Measurements from ENCODE around the gene ZGLP1.
"Not testable (repeated sequence)": the region's sequence is repeated elsewhere in the genome, so short reads cannot be mapped to it uniquely, and the experiment has no call there.

ZGLP1 gene

DNA sequence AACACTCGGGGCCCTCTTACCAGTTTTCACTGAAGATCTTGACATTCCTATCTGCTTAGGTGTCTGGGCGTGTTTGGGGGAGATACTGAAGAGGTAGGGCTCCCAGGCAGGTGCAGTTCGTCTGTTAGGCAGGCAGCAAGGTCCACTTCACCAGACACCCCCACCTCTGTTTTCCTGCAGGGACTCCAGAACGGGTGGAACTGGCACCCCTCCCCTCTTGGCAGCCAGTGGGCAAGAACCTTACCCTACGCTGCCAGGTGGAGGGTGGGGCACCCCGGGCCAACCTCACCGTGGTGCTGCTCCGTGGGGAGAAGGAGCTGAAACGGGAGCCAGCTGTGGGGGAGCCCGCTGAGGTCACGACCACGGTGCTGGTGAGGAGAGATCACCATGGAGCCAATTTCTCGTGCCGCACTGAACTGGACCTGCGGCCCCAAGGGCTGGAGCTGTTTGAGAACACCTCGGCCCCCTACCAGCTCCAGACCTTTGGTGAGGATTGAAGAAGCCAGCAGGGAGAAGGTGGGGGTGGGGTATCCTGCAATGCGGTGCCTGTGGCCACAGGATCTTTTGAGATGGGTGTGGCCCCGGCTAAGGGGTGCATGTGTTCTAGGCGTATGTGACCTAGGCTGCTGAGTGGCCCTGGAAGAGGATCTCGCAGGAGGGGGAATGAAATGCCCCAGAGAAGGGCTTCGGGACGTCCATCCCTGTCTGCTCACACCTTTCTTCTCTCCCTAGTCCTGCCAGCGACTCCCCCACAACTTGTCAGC lies 26.1 kb downstream of the ZGLP1 start:
- in situ Hi-C loops (cut with MboI; ENCODE audit: low sequenced_read_pairs) = no loop called here

DNA sequence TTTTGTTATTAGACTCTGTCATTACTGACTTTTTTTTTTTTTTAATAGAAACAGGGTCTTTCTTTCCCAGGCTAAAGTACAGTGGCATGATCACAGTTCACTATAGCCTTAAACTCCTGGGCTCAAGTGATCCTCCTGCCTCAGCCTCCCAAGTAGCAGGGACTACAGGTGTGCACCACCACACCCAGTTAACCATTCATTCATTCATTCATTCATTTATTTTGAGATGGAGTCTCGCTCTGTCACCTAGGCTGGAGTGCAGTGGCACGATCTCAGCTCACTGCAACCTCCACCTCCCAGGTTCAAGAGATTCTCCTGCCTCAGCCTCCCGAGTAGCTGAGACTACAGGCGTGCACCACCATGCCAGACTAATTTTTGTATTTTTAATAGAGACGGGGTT lies 27.6 kb downstream of the ZGLP1 start:
- in situ Hi-C loops (cut with MboI; ENCODE audit: low sequenced_read_pairs) = not testable (repeated sequence)

DNA sequence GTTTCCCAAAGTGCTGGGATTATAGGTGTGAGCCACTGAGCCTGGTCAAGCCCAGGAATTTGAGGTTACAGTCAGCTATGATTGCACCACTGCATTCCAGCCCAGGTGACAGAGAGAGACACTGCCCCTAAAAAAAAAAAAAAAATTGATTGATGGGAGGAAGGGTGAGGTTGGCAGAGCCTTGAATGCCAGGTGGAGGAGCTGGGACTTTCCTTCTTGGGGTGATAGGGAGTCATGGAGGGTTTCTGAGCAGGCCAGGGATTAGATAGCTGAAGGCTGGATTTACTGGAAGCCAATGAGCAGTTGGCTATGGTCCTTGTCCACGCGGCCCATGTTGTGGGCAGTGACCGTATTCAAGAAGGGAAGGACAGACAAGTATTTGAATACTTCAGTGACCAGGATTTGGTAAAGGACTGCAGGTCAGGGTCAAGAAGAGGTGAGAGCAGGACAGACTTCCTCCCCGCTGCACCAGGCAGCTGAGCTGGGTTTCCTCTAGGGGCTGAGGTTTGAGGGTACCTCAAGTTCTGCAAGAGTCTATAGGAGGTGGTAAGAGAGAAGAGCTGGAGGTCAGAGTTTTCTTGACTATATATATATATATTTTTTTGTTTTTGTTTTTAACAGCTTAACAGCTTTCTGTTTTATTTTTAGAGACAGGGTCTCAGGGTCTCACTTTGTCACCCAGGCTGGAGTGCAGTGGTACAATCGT lies 29.7 kb downstream of the ZGLP1 start:
- in situ Hi-C loops (cut with MboI; ENCODE audit: low sequenced_read_pairs) = no loop called here

DNA sequence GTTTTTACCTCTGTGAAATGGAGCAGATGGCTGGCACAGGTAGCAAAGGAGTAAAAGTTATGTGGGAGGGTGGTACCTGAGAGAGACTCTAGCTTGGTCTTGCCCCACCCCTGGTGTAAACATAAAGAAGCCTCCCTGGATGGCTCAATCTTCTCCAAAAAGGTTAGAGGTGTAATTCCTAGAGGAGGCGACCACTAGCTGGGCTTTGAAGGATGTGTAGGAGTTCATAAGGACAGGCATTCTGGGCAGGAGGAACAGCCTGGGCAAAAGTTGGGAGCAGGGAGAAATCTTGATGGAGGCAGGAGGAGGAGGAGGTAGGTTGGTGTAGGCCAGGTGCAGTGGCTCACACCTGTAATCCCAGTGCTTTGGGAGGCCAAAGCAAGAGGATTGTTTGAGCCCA lies 30.7 kb downstream of the ZGLP1 start:
- in situ Hi-C loops (cut with MboI; ENCODE audit: low sequenced_read_pairs) = no loop called here

DNA sequence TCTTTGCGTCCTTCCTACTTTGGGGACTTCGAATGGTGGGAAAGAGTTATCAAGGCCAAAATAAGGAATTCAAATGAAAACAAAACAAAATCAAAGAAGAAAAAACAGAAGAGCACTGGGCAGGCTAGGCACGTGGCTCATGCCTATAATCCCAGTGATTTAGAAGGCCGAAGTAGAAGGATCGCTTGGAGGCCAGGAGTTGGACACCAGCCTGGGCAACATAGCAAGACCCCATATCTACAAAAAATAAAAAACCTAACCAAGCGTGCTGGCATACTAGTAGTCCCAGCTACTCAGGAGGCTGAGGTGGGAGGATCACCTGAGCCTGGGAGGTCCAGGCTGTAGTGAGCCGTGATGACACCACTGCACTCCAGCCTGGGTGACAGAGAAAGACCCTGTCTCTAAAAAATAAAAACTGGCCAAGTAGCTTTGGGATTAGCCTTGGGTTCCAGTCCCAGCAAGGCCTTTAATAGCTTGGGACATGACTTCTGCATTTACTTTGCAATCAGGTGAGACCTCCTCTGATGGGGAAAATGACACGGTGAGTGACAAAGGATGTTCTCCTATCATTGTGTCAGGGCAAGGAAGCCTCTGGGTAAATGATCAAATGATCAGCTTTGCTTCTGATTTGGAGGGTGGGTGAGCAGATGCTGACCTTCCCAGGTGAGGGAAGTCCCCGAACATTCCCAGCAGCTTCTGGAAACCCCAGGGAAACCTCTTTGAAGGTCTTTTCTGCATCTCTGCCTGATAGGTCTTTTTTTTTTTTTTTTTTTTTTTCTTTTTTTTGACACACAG lies 31.6 kb downstream of the ZGLP1 start:
- in situ Hi-C loops (cut with MboI; ENCODE audit: low sequenced_read_pairs) = no loop called here

DNA sequence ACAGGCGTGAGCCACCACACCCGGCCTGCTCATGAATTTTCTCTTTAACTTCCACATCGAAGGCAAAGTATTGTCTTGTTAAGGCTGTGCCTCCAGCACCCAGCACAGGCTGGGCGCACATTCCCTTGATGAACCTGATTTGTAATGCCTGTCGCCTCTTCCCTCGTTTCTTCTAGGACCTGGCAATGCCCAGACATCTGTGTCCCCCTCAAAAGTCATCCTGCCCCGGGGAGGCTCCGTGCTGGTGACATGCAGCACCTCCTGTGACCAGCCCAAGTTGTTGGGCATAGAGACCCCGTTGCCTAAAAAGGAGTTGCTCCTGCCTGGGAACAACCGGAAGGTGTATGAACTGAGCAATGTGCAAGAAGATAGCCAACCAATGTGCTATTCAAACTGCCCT lies 35.0 kb downstream of the ZGLP1 start:
- in situ Hi-C loops (cut with MboI; ENCODE audit: low sequenced_read_pairs) = no loop called here

DNA sequence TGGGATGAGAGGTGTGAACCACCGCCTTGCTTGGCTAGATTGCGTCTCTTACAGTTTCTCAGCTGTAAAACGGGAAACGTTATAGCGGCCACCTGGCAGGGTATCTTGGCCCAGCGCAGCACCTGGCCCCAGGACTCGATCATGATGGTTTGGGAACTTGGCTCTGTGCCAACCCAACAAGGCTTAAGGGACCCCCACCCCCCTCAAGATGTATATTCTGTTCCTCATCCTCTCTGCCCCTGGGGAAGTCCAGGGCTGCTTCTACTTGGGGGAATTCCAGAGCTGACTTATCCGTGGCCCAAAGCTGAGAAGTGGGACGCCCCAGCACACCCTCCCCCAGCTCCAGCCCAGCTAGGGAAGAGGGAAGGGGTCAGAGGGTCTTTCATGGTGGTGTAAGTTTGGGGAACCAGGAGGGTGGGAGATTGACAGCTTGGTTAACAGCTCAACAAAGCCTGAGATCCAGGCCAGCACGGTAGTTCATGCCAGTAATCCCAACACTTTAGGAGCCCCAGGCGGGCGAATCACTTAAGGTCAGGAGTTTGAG lies 38.0 kb downstream of the ZGLP1 start:
- in situ Hi-C loops (cut with MboI; ENCODE audit: low sequenced_read_pairs) = no loop called here

DNA sequence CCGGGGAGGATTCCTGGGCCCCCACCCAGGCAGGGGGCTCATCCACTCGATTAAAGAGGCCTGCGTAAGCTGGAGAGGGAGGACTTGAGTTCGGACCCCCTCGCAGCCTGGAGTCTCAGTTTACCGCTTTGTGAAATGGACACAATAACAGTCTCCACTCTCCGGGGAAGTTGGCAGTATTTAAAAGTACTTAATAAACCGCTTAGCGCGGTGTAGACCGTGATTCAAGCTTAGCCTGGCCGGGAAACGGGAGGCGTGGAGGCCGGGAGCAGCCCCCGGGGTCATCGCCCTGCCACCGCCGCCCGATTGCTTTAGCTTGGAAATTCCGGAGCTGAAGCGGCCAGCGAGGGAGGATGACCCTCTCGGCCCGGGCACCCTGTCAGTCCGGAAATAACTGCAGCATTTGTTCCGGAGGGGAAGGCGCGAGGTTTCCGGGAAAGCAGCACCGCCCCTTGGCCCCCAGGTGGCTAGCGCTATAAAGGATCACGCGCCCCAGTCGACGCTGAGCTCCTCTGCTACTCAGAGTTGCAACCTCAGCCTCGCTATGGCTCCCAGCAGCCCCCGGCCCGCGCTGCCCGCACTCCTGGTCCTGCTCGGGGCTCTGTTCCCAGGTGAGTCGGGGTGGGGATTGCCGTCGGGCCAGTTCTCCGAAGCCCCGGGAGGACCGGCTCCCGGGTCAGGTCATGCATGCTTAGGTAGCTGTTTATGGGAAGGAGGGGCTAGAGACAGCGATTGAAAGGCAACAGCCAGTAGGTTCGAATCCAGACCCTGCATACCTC lies 38.8 kb downstream of the ZGLP1 start, which contains the start of gene ICAM1:
TSS of gene ICAM1 (plus strand) at position 505 of the 779 bp plus-strand sequence. CDS start at position 545, 40 bp downstream.
- in situ Hi-C loops (cut with MboI; ENCODE audit: low sequenced_read_pairs) = no loop called here

DNA sequence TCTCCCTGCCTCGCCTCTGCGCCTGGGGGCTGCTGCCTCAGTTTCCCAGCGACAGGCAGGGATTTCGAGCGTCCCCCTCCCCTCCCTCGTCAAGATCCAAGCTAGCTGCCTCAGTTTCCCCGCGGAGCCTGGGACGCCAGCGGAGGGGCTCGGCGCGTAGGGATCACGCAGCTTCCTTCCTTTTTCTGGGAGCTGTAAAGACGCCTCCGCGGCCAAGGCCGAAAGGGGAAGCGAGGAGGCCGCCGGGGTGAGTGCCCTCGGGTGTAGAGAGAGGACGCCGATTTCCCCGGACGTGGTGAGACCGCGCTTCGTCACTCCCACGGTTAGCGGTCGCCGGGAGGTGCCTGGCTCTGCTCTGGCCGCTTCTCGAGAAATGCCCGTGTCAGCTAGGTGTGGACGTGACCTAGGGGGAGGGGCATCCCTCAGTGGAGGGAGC lies 39.4 kb downstream of the ZGLP1 start:
- in situ Hi-C loops (cut with MboI; ENCODE audit: low sequenced_read_pairs) = no loop called here

DNA sequence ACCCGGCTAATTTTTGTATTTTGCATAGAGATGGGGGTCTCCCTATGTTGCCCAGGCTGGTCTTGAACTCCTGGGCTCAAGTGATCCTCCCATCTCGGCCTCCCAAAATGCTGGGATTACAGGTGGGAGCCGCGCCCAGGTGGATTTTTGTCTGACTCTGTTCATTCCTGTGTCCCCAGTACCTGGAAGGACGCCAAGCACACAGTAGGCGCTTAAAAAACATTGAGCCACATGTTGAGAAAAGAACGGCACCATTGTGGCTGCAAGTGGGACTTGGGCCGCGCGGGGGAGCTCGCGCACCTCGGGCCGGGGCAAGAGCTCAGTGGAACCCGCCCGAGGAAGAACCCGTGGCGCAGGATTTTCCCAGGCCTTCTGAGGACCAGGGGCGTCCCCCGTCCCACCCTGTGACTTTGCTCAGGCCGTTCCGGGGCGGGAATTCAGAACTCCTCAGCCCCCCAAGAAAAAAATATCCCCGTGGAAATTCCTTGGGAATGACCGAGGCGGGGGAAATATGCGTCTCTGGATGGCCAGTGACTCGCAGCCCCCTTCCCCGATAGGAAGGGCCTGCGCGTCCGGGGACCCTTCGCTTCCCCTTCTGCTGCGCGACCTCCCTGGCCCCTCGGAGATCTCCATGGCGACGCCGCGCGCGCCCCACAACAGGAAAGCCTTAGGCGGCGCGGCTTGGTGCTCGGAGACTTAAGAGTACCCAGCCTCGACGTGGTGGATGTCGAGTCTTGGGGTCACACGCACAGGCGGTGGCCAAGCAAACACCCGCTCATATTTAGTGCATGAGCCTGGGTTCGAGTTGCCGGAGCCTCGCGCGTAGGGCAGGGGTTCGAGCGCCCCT lies 40.1 kb downstream of the ZGLP1 start:
- in situ Hi-C loops (cut with MboI; ENCODE audit: low sequenced_read_pairs) = no loop called here

DNA sequence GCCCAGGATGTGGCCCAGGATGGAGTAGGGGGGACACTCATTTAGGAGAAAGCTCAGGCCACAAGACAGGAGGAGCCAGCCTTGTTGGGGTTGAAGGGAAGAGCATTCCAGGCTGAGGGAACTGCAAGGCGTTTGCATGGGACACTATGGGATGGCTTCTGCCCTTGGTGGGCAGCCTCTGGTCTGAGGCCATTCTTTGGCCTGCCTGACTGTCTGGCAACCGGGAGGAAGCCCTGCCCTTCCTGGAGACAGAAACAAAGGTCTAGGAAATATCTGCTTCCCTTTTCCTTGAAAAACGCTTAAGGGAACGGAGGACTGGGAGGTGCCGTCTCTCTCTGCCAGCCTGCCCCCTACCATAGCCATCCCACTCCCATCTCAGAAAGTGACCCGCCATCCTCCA lies 41.5 kb downstream of the ZGLP1 start:
- in situ Hi-C loops (cut with MboI; ENCODE audit: low sequenced_read_pairs) = no loop called here

DNA sequence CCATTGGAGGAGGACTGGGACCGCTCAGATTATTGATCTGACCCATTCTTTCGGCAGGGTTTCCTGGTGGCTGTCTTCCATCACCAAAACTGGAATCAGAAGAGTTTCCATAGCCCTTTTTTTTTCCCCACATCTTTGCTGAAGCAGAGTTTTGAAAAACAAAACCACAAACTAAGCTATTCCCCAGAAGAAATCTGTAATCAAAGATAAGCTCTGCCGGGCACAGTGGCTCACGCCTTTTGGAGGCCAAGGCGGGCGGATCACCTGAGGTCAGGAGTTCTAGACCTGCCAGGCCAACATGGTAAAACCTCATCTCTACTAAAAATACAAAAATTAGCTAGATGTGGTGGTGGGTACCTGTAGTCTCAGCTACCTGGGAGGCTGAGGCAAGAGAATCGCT lies 42.9 kb downstream of the ZGLP1 start:
- in situ Hi-C loops (cut with MboI; ENCODE audit: low sequenced_read_pairs) = no loop called here

DNA sequence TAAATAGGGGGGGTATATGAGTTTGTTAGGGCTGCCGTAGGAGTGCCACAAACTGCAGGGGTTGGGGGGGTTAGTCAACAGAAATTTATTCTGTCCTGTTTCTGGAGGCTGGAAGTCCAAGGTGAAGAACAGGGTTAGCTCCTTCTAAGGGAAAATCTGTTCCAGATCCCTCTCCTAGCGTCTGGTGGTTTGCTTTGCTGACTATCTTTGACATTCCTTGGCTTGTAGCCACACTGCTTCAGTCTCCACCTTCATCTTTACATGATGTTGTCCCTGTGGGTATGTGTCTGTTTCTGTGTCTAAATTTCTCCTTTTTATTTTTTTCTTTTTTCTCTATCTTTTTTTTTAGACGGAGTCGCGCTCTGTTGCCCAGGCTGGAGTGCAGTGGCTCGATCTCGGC lies 46.8 kb downstream of the ZGLP1 start:
- in situ Hi-C loops (cut with MboI; ENCODE audit: low sequenced_read_pairs) = no loop called here

DNA sequence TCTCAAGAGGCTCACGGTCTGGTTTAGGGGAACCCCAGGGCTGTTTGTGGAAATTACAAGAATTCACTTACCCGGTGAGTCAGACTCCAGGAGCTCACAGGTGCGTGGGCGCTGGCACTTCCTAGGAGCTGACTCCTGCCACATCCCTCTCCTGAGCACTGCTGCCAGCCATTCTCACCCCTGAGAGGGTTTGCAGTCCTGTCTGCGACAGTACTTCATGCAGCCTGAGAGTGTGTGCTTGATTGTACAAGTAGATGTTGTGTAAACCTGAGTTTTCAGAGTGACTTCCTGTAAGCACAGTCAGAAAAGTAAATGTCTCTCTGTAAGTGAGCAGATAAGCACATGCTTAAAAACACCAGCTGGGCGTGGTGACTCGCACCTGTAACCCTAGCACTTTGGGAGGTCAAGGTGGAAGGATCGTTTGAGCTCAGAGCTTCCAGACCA lies 49.5 kb downstream of the ZGLP1 start:
- in situ Hi-C loops (cut with MboI; ENCODE audit: low sequenced_read_pairs) = no loop called here

DNA sequence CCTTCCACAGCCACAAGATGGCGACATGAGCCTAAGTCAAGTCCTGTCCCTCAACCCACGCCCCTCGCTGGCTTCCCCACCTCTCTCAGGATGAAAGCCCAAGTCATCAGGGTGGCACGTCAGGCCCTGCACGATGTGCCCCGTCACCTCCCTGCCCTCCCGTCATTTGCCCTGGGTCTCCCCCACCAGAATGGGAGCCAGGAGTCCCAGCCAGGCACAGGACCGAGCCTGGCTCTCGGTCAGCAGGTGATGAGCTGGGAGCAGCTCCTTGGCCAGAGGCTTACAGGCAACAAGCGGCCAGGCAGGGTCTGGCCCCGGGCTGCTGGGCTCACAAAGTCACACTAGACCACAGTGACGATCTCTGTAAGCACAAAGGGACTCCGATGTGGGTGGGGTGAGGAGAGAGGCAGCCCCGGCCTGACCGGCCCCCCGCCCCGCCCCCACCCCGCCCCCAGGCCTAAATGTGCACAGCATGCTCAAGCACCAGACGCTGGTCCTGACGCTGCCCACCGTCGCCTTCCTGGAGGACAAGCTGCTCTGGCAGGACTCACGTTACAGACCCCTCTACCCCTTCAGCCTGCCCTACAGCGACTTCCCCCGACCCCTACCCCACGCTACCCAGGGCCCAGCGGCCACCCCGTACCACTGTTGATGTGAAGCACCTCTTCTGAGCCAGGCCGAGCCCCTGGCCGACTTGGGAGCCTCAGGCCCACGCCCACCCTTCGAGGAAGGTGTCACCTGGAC lies 50.3 kb downstream of the ZGLP1 start:
- in situ Hi-C loops (cut with MboI; ENCODE audit: low sequenced_read_pairs) = no loop called here

DNA sequence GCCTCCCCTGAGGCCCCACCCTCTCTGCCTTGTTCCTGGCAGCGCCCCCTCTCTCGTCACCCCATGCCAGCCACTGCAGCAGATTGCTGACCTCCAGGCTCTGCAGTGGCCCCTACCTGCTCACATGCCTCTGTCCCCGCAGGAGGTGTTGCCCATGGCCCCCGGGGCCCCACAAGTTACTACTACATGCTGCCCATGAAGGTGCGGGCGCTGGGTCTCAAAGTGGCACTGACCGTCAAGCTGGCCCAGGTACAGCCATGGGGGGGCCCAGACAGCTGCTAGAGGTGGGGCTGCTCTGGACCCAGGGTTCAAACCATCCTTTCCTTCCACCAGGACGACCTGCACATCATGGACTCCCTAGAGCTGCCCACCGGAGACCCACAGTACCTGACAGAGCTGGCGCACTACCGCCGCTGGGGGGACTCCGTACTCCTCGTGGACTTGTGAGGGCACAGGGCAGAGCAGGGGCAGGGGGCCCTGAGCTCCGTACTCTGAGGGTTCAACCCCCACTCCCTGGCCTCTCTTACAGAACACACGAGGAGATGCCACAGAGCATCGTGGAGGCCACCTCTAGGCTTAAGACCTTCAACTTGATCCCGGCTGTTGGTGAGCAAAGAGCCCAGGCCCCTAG lies 51.4 kb downstream of the ZGLP1 start:
- in situ Hi-C loops (cut with MboI; ENCODE audit: low sequenced_read_pairs) = no loop called here

DNA sequence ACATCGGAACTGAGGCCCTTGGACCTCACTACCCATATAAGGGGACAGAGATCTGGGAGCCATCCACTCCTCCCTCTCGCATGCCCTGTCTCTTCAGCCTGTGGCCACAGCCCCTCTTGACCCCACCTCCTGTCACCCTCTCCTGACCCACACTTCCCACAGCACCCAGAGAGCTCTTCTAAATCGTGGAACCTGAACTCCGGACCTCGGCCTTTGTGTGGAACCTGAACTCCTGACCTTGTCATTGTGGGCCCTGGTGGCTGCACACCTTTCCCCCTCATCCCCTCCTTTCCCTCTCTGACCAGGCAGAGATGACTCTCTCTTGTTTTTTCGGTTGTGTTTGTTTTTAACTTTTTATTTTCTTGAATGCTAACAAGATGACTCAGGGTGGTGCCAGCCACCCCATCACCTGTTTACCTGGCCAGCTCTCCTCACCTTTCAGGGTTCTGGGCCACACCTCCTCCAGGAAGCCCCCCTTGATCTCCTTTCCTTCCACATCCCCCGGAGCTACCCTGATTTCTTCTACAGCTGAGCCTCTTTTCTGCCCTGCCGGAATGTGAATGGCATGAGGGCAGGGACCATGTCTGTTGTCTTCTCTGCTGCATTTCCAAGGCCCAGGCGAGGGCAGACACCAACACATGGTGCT lies 52.5 kb downstream of the ZGLP1 start:
- in situ Hi-C loops (cut with MboI; ENCODE audit: low sequenced_read_pairs) = no loop called here

DNA sequence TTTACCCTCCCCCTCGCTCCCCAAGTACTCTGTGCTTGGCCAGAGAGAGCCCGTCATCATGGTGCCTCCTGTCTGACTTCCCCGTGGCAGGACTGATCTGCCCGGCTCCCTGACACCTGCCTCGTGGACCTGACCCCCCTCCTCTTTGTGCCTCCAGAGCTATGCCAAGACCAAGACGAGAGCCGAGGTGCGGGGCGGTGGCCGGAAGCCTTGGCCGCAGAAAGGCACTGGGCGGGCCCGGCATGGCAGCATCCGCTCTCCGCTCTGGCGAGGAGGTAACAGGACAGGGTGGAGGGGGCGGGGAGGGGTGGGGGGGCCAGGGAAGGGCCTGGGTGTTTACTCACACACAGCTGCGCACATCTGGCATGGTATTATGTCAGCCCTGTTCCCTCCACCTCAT lies 53.1 kb downstream of the ZGLP1 start:
- in situ Hi-C loops (cut with MboI; ENCODE audit: low sequenced_read_pairs) = no loop called here

Data from hTERT RPE-1 (cell line).